Lower leg skin (tissue), 3 donors: ENCODE measurements around the gene TBX2.

ENCODE experiments used
- POLR2A ChIP-seq, 2 donors: fragments of 450-650 bp; IDR thresholded peaks; one replicate each; pipeline ENCODE4 v1.6.1; 2016 to 2017; ENCODE audit warnings: antibody characterized with exemption in 2 of 2, mild to moderate bottlenecking in 1 of 2, moderate library complexity in 1 of 2
- TF ChIP-seq, protein P1 (sequence below), 3 donors: fragments of 450-650 bp; IDR thresholded peaks; one replicate each; pipeline ENCODE4 v1.5.1; 2016; ENCODE audit warnings: antibody characterized with exemption in 3 of 3, mild to moderate bottlenecking in 3 of 3, moderate library complexity in 2 of 3

- TF ChIP-seq, protein P1, sequence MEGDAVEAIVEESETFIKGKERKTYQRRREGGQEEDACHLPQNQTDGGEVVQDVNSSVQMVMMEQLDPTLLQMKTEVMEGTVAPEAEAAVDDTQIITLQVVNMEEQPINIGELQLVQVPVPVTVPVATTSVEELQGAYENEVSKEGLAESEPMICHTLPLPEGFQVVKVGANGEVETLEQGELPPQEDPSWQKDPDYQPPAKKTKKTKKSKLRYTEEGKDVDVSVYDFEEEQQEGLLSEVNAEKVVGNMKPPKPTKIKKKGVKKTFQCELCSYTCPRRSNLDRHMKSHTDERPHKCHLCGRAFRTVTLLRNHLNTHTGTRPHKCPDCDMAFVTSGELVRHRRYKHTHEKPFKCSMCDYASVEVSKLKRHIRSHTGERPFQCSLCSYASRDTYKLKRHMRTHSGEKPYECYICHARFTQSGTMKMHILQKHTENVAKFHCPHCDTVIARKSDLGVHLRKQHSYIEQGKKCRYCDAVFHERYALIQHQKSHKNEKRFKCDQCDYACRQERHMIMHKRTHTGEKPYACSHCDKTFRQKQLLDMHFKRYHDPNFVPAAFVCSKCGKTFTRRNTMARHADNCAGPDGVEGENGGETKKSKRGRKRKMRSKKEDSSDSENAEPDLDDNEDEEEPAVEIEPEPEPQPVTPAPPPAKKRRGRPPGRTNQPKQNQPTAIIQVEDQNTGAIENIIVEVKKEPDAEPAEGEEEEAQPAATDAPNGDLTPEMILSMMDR (IDR thresholded peaks at IDR 0.05), result no peak
- TF ChIP-seq POLR2A (IDR thresholded peaks at IDR 0.05), result no peak
These were observed 9.9 kb downstream of the TBX2 start for GRCh38 chr17:61409301-61410112.
